Small intestine (tissue), 7 donors: ENCODE measurements around the gene NOP53. TPM values are rescaled to one million over a fixed set of nuclear protein-coding genes. Genes with fewer than 3 reads are reported as not detected.

Experiments used
- DNase-seq, 2 donors: peaks; one replicate each; pipeline versions ENCODE4 v3.0.0 to v3.0.0-alpha.2; 2013
- FAIRE-seq: peaks from 2 replicates; lab custom pipeline; 2012; peaks lifted over from hg19 to GRCh38; lab: Jason Lieb, UNC
- H3K27ac ChIP-seq, 3 donors: one replicate each; pipeline ENCODE4 v1.5.1; 2013; ENCODE audit warnings: low read length in 2 of 3, mild to moderate bottlenecking in 2 of 3, control low read depth in 1 of 3, inconsistent platforms in 1 of 3, low read depth in 1 of 3, moderate library complexity in 1 of 3
- H3K27me3 ChIP-seq, 3 donors: one replicate each; pipeline ENCODE4 v1.6.1; 2013; ENCODE audit warnings: low read length in 3 of 3, inconsistent platforms in 1 of 3; ENCODE audit not compliant: control insufficient read depth in 3 of 3, insufficient read depth in 3 of 3
- H3K36me3 ChIP-seq, 3 donors: one replicate each; pipeline ENCODE4 v1.6.1; 2013; ENCODE audit warnings: low read length in 3 of 3, inconsistent platforms in 1 of 3, low read depth in 1 of 3, mild to moderate bottlenecking in 1 of 3, moderate library complexity in 1 of 3; ENCODE audit not compliant: control insufficient read depth in 3 of 3, insufficient read depth in 2 of 3
- H3K4me1 ChIP-seq, 3 donors: one replicate each; pipeline ENCODE4 v1.6.1; 2013; ENCODE audit warnings: low read length in 2 of 3, inconsistent platforms in 1 of 3, low read depth in 1 of 3, mild to moderate bottlenecking in 1 of 3, moderate library complexity in 1 of 3; ENCODE audit not compliant: control insufficient read depth in 3 of 3, insufficient read depth in 2 of 3
- H3K4me3 ChIP-seq, 3 donors: one replicate each; pipeline ENCODE4 v1.5.1; 2013; ENCODE audit warnings: low read length in 3 of 3, control low read depth in 1 of 3, inconsistent platforms in 1 of 3, low read depth in 1 of 3, mild to moderate bottlenecking in 1 of 3, moderate library complexity in 1 of 3
- H3K9me3 ChIP-seq, 2 donors: one replicate each; pipeline ENCODE4 v1.6.1; 2013; ENCODE audit warnings: low read depth in 1 of 2, low read length in 1 of 2; ENCODE audit not compliant: control insufficient read depth in 2 of 2, insufficient read depth in 1 of 2
- WGBS, 3 donors: extraction: QIAGEN DNeasy Blood & Tissue Kit; methylation state at CpG; one replicate each; pipeline ENCODE4 v1.1.7; 2013; 5-methylcytosine and 5-hydroxymethylcytosine counted together
- polyA plus RNA-seq, 4 donors: library from polyadenylated mRNA; stranded (reverse) in 3 of 4; unstranded in 1 of 4; fragments of 200-250 nt in 3 of 4; fragments of 120-200 nt in 1 of 4; gene quantifications; one replicate each; pipeline versions ENCODE4 v1.2.1 to v1.2.3, GENCODE V29; 2013
- donor health status: healthy with polysubstance abuse.
- donor health status: control.
- donor health status: control.
- donor health status: Bipolar disorder and iron deficiency.
- donor health status: healthy.

Gene NOP53
- polyA plus RNA-seq, 4 donors = 290 to 621 (median 552) TPM

GRCh38 chr19:47700934-47701716, 44.2 kb upstream of the NOP53 start:
- Histone ChIP-seq H3K9me3 (peaks cover 0 to 3% of the 10 kb centered on the region in 2 donors), H3K4me1 (peaks cover 0 to 3% (median 0%) of the 10 kb centered on the region in 3 donors), H3K27ac (no peak overlapping the region), H3K27me3 (no peaks in the 10 kb centered on the region), H3K4me3 (no peak overlapping the region), H3K36me3 (peaks cover 0 to 64% (median 15%) of the 10 kb centered on the region in 3 donors)
- WGBS, 3 donors = 93 to 94% (median 94%) methylated on average over 37 to 43 of the region's 43 CpGs
- no peak for DNase-seq
- FAIRE-seq = no peak

GRCh38 chr19:47701717-47702552, 43.4 kb upstream of the NOP53 start:
- Histone ChIP-seq H3K4me1 (peaks cover 0 to 3% (median 0%) of the 10 kb centered on the region in 3 donors), H3K9me3 (peaks cover 0 to 3% of the 10 kb centered on the region in 2 donors), H3K27me3 (no peaks in the 10 kb centered on the region), H3K36me3 (peaks cover 0 to 58% (median 14%) of the 10 kb centered on the region in 3 donors), H3K4me3 (no peak overlapping the region), H3K27ac (no peak overlapping the region)
- FAIRE-seq = no peak
- no peak for DNase-seq
- WGBS, 3 donors = 95 to 97% (median 95%) methylated on average over 70 to 91 of the region's 91 CpGs

- Histone ChIP-seq H3K27ac (no peak overlapping the region), H3K36me3 (peaks cover 0 to 55% (median 14%) of the 10 kb centered on the region in 3 donors), H3K4me1 (peaks cover 0 to 3% (median 0%) of the 10 kb centered on the region in 3 donors), H3K9me3 (peaks cover 0 to 3% of the 10 kb centered on the region in 2 donors), H3K4me3 (no peak overlapping the region), H3K27me3 (peaks cover 0 to under 1% (median 0%) of the 10 kb centered on the region in 3 donors)
- WGBS, 3 donors = 86 to 95% (median 90%) methylated on average over 13 to 18 of the region's 18 CpGs
- FAIRE-seq (no peak), DNase-seq (no peak)
Measured at GRCh38 chr19:47702671-47703070, 42.7 kb upstream of the NOP53 start.

- peak overlapping the region in 1 of 3 donors; percentile 66 for H3K27ac ChIP-seq
- FAIRE-seq (no peak), DNase-seq (no peak)
- peaks cover 0 to 3% of the 10 kb centered on the region in 2 donors for H3K9me3 ChIP-seq
- peaks cover 0 to 50% (median 14%) of the 10 kb centered on the region in 3 donors for H3K36me3 ChIP-seq
- no peaks in the 10 kb centered on the region for H3K4me1 ChIP-seq
- 86 to 96% (median 90%) methylated on average over 5 of the region's 5 CpGs for WGBS, 3 donors
- H3K27me3 ChIP-seq = peaks cover 0 to 3% (median 0%) of the 10 kb centered on the region in 3 donors
- no peak overlapping the region for H3K4me3 ChIP-seq
Measured at GRCh38 chr19:47703301-47703700, 42.0 kb upstream of the NOP53 start.

- WGBS, 3 donors = 80 to 91% (median 85%) methylated on average over 11 of the region's 11 CpGs
- H3K4me3 ChIP-seq = no peak overlapping the region
- FAIRE-seq (no peak), DNase-seq (no peak)
- peaks cover 0 to 43% (median 12%) of the 10 kb centered on the region in 3 donors for H3K36me3 ChIP-seq
- H3K9me3 ChIP-seq = peaks cover 0 to 3% of the 10 kb centered on the region in 2 donors
- no peaks in the 10 kb centered on the region for H3K4me1 ChIP-seq
- H3K27ac ChIP-seq = peak overlapping the region in 1 of 3 donors; percentile 66
- peaks cover 0 to 3% (median 0%) of the 10 kb centered on the region in 3 donors for H3K27me3 ChIP-seq
Measured at GRCh38 chr19:47704024-47704423, 41.3 kb upstream of the NOP53 start.

GRCh38 chr19:47704656-47705055, 40.7 kb upstream of the NOP53 start:
- H3K36me3 ChIP-seq = peaks cover 0 to 36% (median 12%) of the 10 kb centered on the region in 3 donors
- WGBS, 3 donors = 93 to 96% (median 93%) methylated on average over 3 of the region's 3 CpGs
- FAIRE-seq = no peak
- H3K27ac ChIP-seq = no peak overlapping the region
- H3K4me3 ChIP-seq = no peak overlapping the region
- peaks cover 0 to 3% (median 0%) of the 10 kb centered on the region in 3 donors for H3K27me3 ChIP-seq
- H3K4me1 ChIP-seq = no peaks in the 10 kb centered on the region
- peaks cover 0 to 3% of the 10 kb centered on the region in 2 donors for H3K9me3 ChIP-seq
- DNase-seq = no peak

- WGBS, 3 donors = 17 to 22% (median 22%) methylated on average over 21 to 22 of the region's 22 CpGs
- Histone ChIP-seq H3K4me1 (no peaks in the 10 kb centered on the region), H3K9me3 (peaks cover 0 to 3% of the 10 kb centered on the region in 2 donors), H3K27me3 (peaks cover 0 to 8% (median 0%) of the 10 kb centered on the region in 3 donors), H3K36me3 (peaks cover 0 to 17% (median under 1%) of the 10 kb centered on the region in 3 donors), H3K27ac (no peak overlapping the region), H3K4me3 (no peak overlapping the region)
- DNase-seq = peak; percentile 77 to 81
- no peak for FAIRE-seq
Measured at GRCh38 chr19:47707135-47707925, 38.0 kb upstream of the NOP53 start.
